ENCODE measurements around the gene UQCC2. TPM values are rescaled to one million over a fixed set of nuclear protein-coding genes. Genes with fewer than 3 reads are reported as not detected.

Gene UQCC2
- total and polyA plus RNA-seq, 2 of the 4 experiments (the other 2 are of a cell fraction) = 13.8 to 34.5 TPM

DNA sequence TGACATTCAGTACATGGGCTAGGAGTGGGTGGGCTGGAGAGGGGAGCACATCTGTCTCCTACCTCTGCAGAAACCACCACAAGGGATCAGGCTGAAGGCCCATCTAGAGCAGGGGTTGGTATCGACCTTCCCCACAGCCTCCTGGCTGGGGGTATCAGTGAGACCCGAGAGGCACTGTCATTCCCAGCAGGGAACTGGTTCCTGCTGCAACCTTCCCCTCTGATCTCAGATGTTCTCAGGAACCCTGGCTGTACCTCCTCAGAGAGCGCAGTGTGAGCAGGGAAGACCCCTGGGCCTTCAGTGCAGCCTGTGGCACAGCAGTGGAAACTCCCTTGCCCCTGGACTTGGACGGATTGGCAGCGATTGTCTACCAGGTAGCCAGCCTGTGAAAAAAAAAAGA lies 27.4 kb upstream of the UQCC2 start:
- Histone ChIP-seq H2BK20ac (ENCODE audit: low read depth, low read length) (no peak overlapping the region), H3K4ac (ENCODE audit: low read depth, low read length) (no peak overlapping the region), H2AK9ac (replicated peaks; ENCODE audit: low read depth, low read length, poor library complexity) (no peak overlapping the region), H2BK5ac (ENCODE audit: low read depth, low read length, poor library complexity, severe bottlenecking) (no peak overlapping the region), H4K5ac (ENCODE audit: low read depth, low read length) (no peak overlapping the region), H4K8ac (ENCODE audit: low read depth in 2 of 2, low read length in 2 of 2) (no peak overlapping the region), H3K9me3 (ENCODE audit: control insufficient read depth, insufficient read depth, low read length) (no peaks in the 10 kb centered on the region), H3K56ac (ENCODE audit: extremely low read depth, insufficient read depth, low read length) (no peak overlapping the region), H3K27me3 (ENCODE audit: control insufficient read depth, insufficient read depth, low read length) (peaks cover 8% of the 10 kb centered on the region; the same call in 1 of the 2 replicates), H3K4me2 (ENCODE audit: low read depth, low read length) (no peak overlapping the region), H2BK120ac (ENCODE audit: low read depth, low read length) (no peak overlapping the region), H3K4me1 (ENCODE audit: control insufficient read depth, insufficient read depth, low read length) (no peaks in the 10 kb centered on the region), H3K4me3 (ENCODE audit: insufficient read depth, low read depth, low read length) (no peak overlapping the region), H2AK5ac (ENCODE audit: low read depth, low read length) (no peak overlapping the region), H2BK15ac (ENCODE audit: low read depth, low read length) (no peak overlapping the region), H4K91ac (ENCODE audit: insufficient read depth, low read depth, low read length) (no peak overlapping the region), H2AFZ (replicated peaks; ENCODE audit: low read length, poor library complexity) (no peak overlapping the region), H3K14ac (replicated peaks; ENCODE audit: low read depth, low read length) (no peak overlapping the region), H4K20me1 (ENCODE audit: insufficient read depth, low read length) (no peaks in the 10 kb centered on the region; the same call in 1 of the 2 replicates), H3K9ac (ENCODE audit: low read depth, low read length) (no peak overlapping the region), H3K9me1 (ENCODE audit: insufficient read depth, low read length) (no peaks in the 10 kb centered on the region), H3K79me1 (ENCODE audit: low read depth in 1 of 2, low read length in 2 of 2) (no peaks in the 10 kb centered on the region), H3K23ac (ENCODE audit: low read depth, low read length) (no peak overlapping the region), H3K36me3 (ENCODE audit: control insufficient read depth, insufficient read depth, low read length) (no peaks in the 10 kb centered on the region), H3K27ac (ENCODE audit: insufficient read depth, low read length) (no peak overlapping the region), H3K18ac (ENCODE audit: low read depth, low read length) (no peak overlapping the region)
- TF ChIP-seq POLR2A (IDR thresholded peaks at IDR 0.05; ENCODE audit: low read depth, low read length) = no peak
- TF ChIP-seq FOS (IDR thresholded peaks at IDR 0.05; ENCODE audit: low read depth, low read length) = no peak
- no peak for TF ChIP-seq RCOR1 (IDR thresholded peaks at IDR 0.05; ENCODE audit: insufficient replicate concordance, low read length)
- TF ChIP-seq, protein P1, sequence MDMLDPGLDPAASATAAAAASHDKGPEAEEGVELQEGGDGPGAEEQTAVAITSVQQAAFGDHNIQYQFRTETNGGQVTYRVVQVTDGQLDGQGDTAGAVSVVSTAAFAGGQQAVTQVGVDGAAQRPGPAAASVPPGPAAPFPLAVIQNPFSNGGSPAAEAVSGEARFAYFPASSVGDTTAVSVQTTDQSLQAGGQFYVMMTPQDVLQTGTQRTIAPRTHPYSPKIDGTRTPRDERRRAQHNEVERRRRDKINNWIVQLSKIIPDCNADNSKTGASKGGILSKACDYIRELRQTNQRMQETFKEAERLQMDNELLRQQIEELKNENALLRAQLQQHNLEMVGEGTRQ (IDR thresholded peaks at IDR 0.05; ENCODE audit: low read depth, low read length) = no peak
- TF ChIP-seq RAD21 (IDR thresholded peaks at IDR 0.05; ENCODE audit: low read length) = no peak
- no peak for TF ChIP-seq CHD1 (IDR thresholded peaks at IDR 0.05; ENCODE audit: low read depth, low read length)
- TF ChIP-seq, protein P2, sequence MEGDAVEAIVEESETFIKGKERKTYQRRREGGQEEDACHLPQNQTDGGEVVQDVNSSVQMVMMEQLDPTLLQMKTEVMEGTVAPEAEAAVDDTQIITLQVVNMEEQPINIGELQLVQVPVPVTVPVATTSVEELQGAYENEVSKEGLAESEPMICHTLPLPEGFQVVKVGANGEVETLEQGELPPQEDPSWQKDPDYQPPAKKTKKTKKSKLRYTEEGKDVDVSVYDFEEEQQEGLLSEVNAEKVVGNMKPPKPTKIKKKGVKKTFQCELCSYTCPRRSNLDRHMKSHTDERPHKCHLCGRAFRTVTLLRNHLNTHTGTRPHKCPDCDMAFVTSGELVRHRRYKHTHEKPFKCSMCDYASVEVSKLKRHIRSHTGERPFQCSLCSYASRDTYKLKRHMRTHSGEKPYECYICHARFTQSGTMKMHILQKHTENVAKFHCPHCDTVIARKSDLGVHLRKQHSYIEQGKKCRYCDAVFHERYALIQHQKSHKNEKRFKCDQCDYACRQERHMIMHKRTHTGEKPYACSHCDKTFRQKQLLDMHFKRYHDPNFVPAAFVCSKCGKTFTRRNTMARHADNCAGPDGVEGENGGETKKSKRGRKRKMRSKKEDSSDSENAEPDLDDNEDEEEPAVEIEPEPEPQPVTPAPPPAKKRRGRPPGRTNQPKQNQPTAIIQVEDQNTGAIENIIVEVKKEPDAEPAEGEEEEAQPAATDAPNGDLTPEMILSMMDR (conservative IDR thresholded peaks at IDR 0.05; ENCODE audit: low read depth, low read length) = no peak
- TF ChIP-seq RFX5 (IDR thresholded peaks at IDR 0.05; ENCODE audit: low read depth, low read length) = no peak
- no peak for TF ChIP-seq SMC3 (IDR thresholded peaks at IDR 0.05; ENCODE audit: low read depth, low read length)
- TF ChIP-seq, protein P3, sequence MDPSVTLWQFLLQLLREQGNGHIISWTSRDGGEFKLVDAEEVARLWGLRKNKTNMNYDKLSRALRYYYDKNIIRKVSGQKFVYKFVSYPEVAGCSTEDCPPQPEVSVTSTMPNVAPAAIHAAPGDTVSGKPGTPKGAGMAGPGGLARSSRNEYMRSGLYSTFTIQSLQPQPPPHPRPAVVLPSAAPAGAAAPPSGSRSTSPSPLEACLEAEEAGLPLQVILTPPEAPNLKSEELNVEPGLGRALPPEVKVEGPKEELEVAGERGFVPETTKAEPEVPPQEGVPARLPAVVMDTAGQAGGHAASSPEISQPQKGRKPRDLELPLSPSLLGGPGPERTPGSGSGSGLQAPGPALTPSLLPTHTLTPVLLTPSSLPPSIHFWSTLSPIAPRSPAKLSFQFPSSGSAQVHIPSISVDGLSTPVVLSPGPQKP (IDR thresholded peaks at IDR 0.05; ENCODE audit: borderline replicate concordance, low read depth, low read length) = no peak
- TF ChIP-seq MXI1 (IDR thresholded peaks at IDR 0.05; ENCODE audit: borderline replicate concordance, low read depth, low read length) = no peak
- TF ChIP-seq CEBPB (IDR thresholded peaks at IDR 0.05; ENCODE audit: low read depth, low read length) = no peak
- no peak for TF ChIP-seq NFE2L2 (IDR thresholded peaks at IDR 0.05; ENCODE audit: low read depth, low read length)
- TF ChIP-seq MAFK (IDR thresholded peaks at IDR 0.05; ENCODE audit: low read depth, low read length) = no peak
- no peak for TF ChIP-seq MAZ (IDR thresholded peaks at IDR 0.05; ENCODE audit: borderline replicate concordance, low read depth, low read length)
- in situ Hi-C loops (cut with MboI; ENCODE audit: low sequenced_read_pairs) = no loop called here
- WGBS, 2 experiments (ENCODE audit: extremely low coverage in 2 of 2, insufficient read length in 1 of 2) = 100% methylated on average over 2 of the region's 5 CpGs; no CpG with 5 or more reads in 1 of the 2 experiments
- POLR2A ChIA-PET (ENCODE audit: unreplicated experiment) = no interaction called here
- ATAC-seq (ENCODE audit: low read depth) = no peak
- DNase-seq = no peak
- intact Hi-C loops (cut with micrococcal nuclease) = no loop called here
- CTCF ChIA-PET = no interaction called here
- BruUV-seq (replicated peaks) = no TSS peak
- dilution Hi-C loops (cut with HindIII; ENCODE audit: low sequenced_read_pairs, unreplicated experiment) = no loop called here

Measured in IMR-90 (cell line).